GM21423 (cell line): ENCODE data around the gene TBX21.
"Not testable (repeated sequence)": the region's sequence is repeated elsewhere in the genome, so short reads cannot be mapped to it uniquely, and the experiment has no call there.

Experiments used
- ATAC-seq: cut with Tn5 transposase; IDR thresholded peaks from one replicate; pipeline ENCODE4 v1.9.1; 2021; ENCODE audit warnings: mild to moderate bottlenecking, moderate library complexity; ENCODE audit not compliant: unreplicated experiment

TBX21 gene

DNA sequence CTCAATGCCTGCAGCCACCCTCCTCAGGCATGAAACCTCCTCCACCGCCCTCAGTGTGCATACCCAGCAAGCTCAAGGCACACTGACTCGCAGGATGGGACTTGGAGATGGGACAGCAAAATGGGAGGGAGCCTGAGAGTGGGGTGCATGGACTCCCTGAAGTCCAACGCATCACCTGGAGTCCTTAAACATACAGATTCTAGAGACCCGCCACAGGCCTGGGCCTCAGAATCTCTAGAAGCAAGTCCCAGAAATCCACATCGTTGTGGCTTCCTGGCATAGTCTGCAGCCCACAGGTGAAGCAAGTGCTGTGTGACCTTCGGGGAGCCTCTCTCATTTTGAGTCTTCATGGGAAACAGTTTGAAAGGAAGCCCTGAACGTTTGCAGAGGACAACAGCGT, 3.6 kb upstream of the TBX21 start:
- no peak for ATAC-seq

DNA sequence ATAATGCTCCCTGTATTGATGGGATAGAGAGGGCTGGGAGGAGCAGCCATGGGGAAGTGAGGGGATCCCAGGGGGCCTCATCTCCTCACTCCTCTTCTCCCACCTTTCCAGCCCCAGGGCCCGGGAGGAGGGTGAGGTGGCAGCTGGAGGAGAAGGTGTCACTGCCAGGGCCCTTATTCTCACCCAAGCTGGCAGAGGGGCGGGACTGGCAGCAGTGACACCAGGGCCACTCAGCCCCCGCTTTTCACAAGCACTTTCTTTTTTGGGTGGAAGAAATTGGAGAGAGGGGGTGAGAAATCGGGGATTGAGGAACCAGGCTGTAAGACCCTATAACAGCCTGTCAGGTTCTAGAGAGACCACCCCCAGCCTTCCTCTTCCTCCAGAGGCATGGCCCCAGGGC, 2.4 kb upstream of the TBX21 start:
- ATAC-seq = no peak

DNA sequence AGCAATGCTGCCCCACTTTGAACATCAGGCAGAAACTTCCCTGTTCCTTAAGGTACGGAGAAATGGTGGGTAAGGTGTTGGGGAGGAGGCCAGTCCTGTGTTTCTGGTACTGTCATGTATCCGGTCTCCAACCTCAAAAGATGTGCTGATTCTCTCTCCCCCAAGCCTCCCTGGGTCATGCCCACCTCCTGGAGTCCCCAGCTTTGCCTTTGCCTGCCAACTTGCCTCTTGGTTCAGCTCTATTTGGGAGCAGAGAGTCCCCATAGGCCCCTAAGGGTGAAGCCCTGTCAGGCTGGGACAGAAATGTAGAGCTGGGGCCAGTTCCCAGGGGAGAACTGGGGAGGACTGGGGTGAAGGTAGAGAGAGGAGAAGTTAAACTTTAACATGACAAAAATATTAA, 1.6 kb upstream of the TBX21 start:
- no peak for ATAC-seq

DNA sequence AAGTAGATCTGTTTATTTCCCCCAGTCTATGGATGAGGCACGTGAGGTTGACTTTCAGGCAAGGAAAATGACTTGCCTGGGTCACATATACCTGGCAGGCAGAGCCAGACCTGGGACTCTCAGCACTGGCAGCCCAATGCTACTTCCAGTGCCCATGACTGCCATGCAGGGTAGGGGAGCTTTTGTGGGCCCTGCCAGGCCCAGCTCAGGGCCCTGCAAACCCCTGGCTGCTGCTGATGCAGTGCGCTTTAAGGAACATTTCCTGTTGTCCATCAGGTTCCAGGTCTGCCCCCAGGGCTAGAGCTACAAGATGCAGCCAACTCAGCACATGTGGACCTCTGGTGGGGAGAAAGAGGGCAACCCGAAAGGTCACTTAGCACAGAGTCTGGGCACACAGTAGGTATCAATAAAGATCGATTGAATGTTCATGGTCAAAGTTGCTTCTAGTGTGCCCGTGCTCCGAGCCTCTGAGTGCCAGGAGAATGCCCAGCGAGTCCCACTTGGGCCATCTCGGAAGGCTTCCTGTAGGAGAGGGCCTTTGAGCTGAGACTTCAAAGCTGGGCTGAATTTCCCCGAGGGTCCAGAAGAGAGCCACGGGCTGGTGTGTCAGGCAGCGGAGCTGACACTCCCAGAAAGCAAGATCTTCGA, 513 bp upstream of the TBX21 start:
- ATAC-seq = no peak

DNA sequence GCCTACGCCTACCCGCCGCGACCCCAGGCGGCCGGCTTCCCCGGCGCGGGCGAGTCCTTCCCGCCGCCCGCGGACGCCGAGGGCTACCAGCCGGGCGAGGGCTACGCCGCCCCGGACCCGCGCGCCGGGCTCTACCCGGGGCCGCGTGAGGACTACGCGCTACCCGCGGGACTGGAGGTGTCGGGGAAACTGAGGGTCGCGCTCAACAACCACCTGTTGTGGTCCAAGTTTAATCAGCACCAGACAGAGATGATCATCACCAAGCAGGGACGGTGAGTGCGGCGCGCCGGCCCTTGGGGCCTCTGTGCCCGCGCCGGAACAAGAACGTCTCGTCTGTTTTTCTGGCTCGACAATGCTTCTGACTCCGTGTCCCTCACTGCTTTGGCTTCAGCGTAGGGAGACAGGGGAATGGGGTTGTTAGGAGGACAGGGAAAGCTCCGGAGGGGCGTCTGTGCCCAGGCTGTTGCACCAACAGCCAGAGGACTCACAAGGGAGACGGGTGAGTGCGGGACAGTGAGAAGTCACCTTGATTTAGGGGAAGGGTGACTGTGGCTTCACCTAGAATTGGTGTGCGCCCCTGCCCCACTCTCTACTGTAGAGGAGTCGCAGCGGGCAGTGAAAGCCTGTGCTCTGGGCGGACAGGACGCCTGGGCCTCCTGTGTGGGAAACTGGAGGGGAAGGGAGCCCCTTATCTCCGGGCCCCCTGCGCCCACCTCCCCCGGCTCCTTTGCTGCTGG, 806 bp downstream of the TBX21 start:
- ATAC-seq = peak; percentile 10

DNA sequence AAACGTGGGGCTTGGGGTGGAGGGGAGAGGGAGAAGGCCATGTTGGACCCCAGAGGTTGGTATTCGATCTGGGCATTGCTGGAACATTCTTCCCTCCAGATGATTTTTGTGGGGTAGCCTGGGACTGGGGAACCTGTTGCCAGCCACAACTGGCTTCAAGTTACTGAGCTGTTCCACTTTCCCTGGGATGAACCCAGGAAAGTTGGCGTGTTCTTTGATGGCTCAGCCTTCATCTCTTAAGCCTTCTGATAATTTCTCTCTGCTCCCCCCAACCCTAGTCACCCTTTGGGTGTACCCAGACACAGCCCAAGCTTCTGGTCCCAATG, 2.1 kb downstream of the TBX21 start:
- ATAC-seq = no peak

DNA sequence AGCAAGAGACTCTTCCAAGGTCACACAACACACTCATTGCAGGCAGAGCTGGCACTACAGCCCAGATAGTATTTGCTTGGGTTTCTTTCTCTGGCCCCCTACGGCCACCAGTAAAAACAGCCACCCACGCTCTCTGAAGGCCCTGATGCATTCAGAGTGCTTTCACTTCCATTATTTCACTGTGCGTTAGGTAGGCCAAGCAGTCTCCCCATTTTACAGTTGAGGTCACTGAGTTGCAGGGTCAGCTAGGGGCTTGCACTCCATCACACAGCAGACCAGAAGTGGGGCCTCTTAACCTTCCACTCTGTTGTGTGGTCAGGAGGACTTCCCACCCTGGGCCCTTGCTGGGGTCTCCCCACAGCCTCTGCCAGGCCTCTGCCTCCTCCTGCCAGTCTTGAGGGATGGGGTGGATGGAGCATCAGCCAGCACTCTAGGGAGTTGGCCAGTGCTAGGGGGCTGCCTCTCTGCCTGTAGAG, 2.5 kb downstream of the TBX21 start:
- ATAC-seq = no peak

DNA sequence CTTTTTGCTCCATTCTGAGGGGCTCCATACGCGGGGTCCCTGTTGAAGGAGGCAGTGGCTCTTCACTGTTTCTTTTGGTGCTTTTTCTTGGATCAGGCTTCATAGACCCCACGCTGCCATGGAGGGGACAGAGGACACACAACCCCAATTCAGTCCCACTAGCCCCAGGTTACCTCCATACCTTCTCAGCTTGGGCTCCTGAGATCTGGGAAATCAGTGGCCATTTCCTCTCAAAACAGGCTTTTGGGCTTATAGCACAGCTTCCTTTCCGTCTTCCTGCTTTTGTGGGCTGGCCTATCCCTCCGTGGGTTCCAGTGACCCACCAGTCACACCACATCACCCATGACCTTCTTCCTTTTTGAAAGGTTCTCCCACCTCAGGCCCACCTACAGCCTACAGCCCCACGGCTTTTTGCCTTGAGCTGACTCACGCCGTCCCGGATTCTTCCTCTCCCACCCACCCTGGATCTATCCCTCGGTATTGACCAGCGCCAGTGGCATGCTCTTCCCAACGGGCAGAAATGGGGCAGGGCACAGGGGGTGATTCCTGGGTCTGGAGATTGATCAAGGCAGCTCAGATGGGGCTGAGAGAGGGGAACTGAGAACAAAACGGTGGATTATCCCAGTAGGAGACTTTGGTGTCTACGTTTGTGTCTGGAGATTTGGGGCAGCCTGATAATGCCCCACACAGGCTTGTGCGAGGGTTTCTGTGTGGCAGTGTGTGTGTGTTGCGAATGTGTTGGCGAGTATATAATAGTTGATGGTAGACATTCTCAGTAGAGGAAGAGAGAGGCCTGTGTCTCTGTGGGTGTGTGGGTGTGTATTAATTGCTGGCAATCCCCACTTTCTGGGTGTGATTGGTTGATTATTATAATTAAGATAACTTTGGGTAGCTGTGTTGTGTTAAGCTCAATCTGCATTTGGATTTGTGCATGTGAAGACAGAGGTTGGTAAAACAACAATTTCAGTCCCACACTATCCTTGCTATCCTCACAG, 3.8 kb downstream of the TBX21 start:
- ATAC-seq = no peak

DNA sequence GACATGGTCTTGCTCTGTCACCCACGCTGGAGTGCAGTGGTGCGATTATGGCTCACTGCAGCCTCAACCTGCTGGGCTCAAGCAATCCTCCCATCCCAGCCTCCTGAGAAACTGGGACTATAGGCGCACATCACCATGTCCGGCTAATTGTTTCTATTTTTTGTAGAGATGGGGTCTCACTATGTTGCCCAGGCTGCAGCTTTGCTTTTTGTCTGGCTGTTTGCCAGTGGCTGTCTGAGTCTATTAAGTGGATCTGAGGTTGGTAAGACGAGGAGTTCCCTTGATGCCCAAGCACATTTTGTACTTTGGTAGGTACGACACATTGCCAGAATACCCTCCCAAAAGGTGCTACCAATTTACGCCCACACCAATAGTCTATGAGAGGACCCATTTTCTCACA, 5.1 kb downstream of the TBX21 start:
- no peak for ATAC-seq

DNA sequence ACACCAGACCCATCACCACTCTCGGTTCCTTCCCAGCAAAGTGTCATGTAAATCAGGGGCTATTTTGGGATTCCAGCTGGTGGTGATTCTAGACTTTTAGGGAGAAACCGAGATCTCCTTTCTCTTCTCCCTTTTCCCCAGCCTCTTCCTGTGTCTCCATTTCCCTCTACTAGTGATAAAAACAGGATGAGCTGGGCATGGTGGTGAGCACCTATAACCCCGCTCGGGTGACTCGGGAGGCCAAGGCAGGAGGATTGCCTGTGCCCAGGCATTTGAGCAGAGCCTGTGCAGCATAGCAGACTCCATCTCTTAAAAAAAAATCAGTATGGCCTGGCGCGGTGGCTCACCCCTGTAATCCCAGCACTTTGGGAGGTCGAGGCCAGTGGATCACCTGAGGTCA, 6.1 kb downstream of the TBX21 start:
- ATAC-seq = no peak

DNA sequence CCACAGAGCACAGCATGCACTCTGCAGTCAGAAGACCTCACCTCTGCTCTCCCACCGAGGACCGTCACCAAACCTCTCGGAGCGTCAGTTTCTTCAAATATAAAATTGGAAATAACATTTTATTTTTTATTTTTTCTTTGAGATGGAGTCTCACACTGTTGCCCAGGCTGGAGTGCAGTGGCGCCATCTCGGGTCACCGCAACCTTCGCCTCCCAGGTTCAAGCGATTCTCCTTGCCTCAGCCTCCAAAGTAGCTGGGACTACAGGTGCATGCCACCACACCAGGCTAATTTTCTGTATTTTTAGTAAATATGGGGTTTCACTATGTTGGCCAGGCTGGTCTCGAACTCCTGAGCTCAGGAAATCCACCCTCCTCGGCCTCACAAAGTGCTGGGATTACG, 6.9 kb downstream of the TBX21 start:
- ATAC-seq = not testable (repeated sequence)

DNA sequence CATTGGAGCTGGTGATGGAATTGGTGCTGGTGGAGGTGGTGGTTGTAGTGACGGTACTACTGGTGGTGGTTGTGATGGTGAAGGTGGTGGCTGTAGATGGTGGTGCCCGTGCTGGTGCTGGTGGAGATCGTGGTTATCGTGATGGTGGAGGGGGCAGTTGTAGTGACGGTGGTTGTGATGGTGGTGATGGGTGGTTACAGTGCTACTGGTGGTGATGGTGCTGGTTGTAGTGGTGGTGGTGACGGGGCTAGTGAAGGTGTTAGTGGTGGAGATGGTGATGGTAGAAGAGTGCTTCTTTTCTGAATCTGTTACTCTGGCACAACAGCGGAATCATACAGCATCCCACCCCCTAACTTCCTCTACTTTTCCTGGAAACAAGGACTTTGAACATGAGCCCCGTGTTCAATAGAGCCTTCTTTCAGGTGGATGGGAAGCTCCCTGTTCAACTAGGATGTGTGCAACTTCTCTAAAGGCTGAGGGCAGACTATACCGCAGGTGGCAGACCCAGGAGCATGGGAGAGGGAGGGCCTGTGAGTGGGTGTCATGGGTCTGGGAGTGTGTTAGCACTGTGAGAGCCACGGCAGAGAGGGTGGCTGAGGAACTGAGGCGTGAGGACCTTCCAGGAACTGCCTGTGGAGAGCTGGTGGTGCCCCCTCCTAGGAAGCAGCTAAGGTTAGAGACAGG, 8.2 kb downstream of the TBX21 start:
- ATAC-seq = no peak

DNA sequence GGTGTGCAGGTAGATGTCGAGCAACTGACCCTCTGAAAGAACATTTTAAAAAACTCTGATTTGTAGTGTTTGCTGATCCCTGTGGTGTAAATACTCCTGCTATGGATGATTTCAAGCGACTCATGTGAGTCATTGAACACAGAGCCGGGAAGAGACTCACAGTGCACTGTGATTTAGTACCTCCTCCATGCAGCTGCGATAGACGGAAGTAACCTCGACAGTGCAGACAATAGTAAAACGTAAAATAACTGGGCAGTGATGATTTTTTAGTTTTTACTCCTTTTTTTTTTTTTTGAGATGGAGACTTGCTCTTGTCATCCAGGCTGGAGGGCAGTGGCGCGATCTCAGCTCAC, 8.7 kb downstream of the TBX21 start:
- ATAC-seq = no peak

DNA sequence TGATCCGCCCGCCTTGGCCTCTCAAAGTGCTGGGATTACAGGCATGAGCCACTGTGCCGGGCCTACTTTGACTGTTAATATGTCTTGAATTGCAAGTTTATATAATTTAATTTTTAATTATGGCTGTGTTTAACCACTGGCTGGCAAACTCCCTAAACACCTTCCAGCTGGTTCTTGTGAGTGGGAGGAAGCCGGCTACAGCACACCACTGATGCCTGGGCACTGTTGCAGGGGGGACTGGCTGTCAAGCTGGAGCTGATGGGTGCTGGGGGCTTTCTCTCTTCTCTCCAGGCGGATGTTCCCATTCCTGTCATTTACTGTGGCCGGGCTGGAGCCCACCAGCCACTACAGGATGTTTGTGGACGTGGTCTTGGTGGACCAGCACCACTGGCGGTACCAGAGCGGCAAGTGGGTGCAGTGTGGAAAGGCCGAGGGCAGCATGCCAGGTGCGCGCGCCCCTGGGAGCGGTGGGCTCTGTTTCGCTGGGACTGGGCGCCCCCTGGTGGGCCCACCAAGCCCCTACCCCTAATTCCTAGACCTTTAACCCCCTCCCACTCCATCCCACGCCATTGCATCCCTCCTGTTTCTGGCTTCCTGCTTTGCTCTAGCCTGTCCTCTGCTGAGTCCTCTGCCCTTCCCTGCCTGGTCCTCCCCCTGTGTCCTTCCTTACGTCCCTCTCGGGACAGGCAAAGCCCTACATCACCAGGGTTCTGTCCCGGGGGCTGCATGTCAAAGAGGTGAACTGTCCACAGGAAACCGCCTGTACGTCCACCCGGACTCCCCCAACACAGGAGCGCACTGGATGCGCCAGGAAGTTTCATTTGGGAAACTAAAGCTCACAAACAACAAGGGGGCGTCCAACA, 9.5 kb downstream of the TBX21 start:
- no peak for ATAC-seq

DNA sequence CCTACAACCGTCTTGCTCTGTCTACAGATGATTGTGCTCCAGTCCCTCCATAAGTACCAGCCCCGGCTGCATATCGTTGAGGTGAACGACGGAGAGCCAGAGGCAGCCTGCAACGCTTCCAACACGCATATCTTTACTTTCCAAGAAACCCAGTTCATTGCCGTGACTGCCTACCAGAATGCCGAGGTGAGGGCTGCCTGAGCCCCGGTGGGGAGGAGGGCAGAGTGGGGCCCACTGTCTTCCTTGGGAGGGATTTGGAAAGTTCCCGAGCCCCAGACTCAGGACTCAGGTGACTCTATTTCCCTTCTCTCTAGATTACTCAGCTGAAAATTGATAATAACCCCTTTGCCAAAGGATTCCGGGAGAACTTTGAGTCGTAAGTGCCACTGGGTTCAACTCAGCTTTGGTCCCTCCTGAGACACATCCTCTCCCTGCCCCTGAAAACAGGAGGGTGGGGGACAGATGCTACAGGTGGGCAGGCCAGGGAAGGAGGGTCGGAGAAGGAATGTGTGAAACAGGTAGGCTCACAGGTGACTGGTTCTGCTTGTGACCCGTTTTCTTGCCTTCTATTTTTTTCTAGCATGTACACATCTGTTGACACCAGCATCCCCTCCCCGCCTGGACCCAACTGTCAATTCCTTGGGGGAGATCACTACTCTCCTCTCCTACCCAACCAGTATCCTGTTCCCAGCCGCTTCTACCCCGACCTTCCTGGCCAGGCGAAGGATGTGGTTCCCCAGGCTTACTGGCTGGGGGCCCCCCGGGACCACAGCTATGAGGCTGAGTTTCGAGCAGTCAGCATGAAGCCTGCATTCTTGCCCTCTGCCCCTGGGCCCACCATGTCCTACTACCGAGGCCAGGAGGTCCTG, 11.4 kb downstream of the TBX21 start:
- ATAC-seq = no peak

DNA sequence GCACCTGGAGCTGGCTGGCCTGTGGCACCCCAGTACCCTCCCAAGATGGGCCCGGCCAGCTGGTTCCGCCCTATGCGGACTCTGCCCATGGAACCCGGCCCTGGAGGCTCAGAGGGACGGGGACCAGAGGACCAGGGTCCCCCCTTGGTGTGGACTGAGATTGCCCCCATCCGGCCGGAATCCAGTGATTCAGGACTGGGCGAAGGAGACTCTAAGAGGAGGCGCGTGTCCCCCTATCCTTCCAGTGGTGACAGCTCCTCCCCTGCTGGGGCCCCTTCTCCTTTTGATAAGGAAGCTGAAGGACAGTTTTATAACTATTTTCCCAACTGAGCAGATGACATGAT, 12.0 kb downstream of the TBX21 start:
- no peak for ATAC-seq

DNA sequence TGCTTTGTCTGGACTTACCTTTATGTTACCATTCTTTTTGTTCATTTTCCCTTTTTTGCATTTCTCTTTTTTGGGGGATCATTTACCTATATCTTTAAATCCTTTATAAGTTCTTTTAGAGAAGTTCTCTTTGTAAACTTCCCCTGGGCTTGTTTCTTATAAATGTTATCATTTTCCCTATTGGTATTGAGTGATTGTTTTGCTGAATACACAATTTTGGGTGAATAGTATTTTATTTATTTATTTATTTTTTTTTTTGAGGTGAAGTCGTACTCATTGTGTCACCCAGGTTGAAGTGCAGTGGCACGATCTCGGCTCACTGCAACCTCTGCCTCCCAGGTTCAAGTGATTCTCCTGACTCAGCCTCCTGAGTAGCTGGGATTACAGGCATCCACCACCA, 18.4 kb downstream of the TBX21 start:
- ATAC-seq = no peak

DNA sequence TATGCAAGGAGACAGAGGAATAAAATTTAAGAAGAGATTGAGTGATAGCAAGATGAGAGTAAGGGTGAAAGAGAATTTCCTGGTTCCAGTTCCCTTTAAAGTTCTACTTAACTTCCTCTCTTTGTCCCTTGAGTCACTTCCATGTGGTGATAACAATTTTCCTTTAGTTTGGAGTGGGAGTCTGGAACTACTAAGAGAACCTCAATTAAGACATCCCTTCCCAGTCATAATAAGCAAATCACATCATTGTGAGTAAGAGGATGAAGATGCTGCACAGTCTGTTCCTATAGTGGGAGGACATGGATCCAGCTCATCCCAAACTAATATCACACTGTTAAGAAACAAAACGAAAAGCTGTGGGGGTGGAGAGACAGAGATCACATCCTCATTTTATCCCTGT, 24.4 kb downstream of the TBX21 start:
- ATAC-seq = no peak

DNA sequence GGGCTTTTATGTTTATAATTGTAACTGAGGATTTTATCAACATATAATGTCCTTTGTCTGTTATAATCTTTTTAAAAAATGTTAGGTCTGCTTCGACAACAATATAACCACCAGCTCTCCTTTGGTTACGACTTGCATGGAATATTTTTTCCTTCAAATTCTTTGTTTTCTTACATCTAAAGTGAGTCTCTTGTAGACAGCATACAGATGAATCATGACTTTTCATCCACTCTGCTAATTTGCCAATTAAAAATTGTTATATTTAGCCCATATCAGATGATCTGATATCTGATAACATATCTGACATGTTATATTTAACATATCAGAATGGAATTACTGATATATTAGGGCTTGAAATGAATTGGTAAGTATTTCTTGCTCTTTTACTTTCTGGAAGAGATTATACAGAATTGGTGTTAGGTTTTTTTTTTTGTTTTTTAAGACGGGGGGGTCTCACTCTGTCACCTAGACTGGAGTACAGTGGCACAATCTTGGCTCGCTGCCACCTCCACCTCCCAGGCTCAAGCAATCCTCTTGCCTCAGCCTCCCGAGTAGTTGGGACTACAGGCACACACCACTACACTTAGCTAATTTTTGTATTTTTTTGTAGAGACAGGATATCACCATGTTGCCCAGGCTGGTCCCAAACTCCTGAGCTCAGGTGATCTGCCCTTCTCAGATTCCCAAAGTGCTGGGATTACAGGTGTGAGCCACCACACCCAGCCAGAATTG, 27.5 kb downstream of the TBX21 start:
- no peak for ATAC-seq
